Endothelial cell (in vitro differentiated cells): Measurements from ENCODE around the gene GNAQ. TPM values are rescaled to one million over a fixed set of nuclear protein-coding genes. Genes with fewer than 3 reads are reported as not detected.

ENCODE experiments used
- DNase-seq: peaks from one replicate; pipeline ENCODE4 v3.0.0; 2021; ENCODE audit warnings: low spot score
- H3K27ac Mint-ChIP-seq: one replicate; pipeline ENCODE4 v1.8.0; 2021; ENCODE audit warnings: mixed read lengths, inconsistent platforms; ENCODE audit not compliant: unreplicated experiment
- H3K27me3 Mint-ChIP-seq: one replicate; pipeline ENCODE4 v1.8.0; 2021; ENCODE audit warnings: mild to moderate bottlenecking, moderate library complexity, mixed read lengths, inconsistent platforms; ENCODE audit not compliant: unreplicated experiment
- H3K36me3 Mint-ChIP-seq: one replicate; pipeline ENCODE4 v1.8.0; 2021; ENCODE audit warnings: mild to moderate bottlenecking, low read depth, mixed read lengths, inconsistent platforms; ENCODE audit not compliant: unreplicated experiment
- H3K4me1 Mint-ChIP-seq: one replicate; pipeline ENCODE4 v1.8.0; 2021; ENCODE audit warnings: mild to moderate bottlenecking, mixed read lengths, inconsistent platforms; ENCODE audit not compliant: unreplicated experiment
- H3K4me3 Mint-ChIP-seq: one replicate; pipeline ENCODE4 v1.8.0; 2021; ENCODE audit warnings: mild to moderate bottlenecking, mixed read lengths, inconsistent platforms; ENCODE audit not compliant: unreplicated experiment
- H3K9me3 Mint-ChIP-seq: one replicate; pipeline ENCODE4 v1.8.0; 2021; ENCODE audit warnings: mixed read lengths, inconsistent platforms; ENCODE audit not compliant: unreplicated experiment
- total RNA-seq: library from RNA; stranded (reverse); fragmentation: NEBNext Ultra II Directional; extraction: Animal tissue kit (Norgen Biotek cat#: 25700); gene quantifications from one replicate; pipeline ENCODE4 v1.2.1, GENCODE V29; 2021; ENCODE audit not compliant: unreplicated experiment
- TF ChIP-seq, protein P1 (sequence below): fragments of 200-600 bp; sonication (generic); IDR thresholded peaks from one replicate; pipeline ENCODE4 v1.5.0; 2021; ENCODE audit warnings: antibody characterized with exemption; ENCODE audit not compliant: unreplicated experiment

Gene GNAQ
- total RNA-seq, 1 donor from 2014 or later = 94.6 TPM

DNA sequence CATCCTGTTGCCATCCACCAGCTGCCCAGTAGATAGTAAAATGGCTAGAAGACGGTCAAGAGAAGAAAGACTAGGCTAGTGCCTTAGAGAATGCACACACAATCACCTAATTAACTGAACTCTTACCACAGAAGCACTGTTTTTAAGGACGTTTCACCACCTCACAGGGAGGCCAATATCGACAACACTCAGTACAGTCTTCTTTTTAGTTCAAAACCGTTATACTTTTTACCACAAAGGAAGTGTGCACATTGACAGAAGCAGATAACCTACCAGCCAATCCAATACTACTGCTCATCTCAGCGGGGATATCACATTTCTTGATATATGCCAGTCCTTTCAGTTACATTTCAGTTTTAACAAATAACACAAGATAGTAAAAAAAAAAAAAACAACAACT is 122.3 kb downstream of the GNAQ start:
- Mint-ChIP-seq H3K27me3 (peaks cover 3% of the 10 kb centered on the region), H3K27ac (no peak overlapping the region), H3K36me3 (no peaks in the 10 kb centered on the region), H3K4me1 (peaks cover 34% of the 10 kb centered on the region), H3K4me3 (no peak overlapping the region), H3K9me3 (no peaks in the 10 kb centered on the region)
- DNase-seq = no peak
- TF ChIP-seq, protein P1, sequence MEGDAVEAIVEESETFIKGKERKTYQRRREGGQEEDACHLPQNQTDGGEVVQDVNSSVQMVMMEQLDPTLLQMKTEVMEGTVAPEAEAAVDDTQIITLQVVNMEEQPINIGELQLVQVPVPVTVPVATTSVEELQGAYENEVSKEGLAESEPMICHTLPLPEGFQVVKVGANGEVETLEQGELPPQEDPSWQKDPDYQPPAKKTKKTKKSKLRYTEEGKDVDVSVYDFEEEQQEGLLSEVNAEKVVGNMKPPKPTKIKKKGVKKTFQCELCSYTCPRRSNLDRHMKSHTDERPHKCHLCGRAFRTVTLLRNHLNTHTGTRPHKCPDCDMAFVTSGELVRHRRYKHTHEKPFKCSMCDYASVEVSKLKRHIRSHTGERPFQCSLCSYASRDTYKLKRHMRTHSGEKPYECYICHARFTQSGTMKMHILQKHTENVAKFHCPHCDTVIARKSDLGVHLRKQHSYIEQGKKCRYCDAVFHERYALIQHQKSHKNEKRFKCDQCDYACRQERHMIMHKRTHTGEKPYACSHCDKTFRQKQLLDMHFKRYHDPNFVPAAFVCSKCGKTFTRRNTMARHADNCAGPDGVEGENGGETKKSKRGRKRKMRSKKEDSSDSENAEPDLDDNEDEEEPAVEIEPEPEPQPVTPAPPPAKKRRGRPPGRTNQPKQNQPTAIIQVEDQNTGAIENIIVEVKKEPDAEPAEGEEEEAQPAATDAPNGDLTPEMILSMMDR = no peak

DNA sequence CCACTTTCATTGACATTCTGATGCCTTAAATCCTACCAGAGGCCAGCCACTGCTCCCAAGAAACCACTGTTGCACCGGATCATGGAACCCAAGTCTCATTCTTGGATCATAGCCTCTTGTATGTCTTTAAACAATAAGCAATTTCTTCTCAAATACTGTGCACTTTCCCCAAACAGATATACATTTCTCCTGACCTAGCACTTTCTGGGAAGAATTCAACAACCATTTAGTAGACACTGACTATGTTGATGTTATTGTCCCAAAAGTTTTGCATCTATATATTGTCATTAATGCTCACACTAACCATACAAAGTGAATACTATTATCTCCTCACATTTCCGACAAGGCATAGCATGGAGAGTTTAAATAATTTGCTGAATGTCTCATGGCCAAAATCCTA is 123.3 kb downstream of the GNAQ start:
- TF ChIP-seq, protein P1 = no peak
- Mint-ChIP-seq H3K4me3 (no peak overlapping the region), H3K27me3 (peaks cover 3% of the 10 kb centered on the region), H3K9me3 (no peaks in the 10 kb centered on the region), H3K4me1 (peaks cover 34% of the 10 kb centered on the region), H3K27ac (no peak overlapping the region), H3K36me3 (no peaks in the 10 kb centered on the region)
- DNase-seq = no peak

DNA sequence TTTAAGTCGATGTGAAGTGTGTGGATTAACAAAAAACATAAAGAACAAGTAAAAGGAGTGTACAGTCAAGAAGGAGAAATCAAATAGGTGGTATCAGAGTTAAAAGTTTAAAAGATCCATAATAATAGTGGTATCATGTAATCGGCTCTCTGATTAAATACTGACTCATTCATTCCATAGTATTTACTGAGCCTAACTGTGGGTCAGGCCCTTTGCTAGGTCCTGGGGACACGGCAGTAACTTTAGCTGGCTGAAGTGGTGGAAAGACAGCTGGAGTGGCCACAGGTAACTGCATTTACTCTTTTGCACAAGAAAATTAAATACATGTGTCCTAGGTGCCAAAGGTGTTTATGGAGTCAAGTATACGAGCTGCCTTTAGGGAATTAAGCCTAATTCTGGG is 124.0 kb downstream of the GNAQ start:
- H3K4me1 Mint-ChIP-seq = peaks cover 34% of the 10 kb centered on the region
- H3K9me3 Mint-ChIP-seq = no peaks in the 10 kb centered on the region
- H3K27me3 Mint-ChIP-seq = peaks cover 3% of the 10 kb centered on the region
- no peak overlapping the region for H3K27ac Mint-ChIP-seq
- peaks cover 4% of the 10 kb centered on the region for H3K36me3 Mint-ChIP-seq
- DNase-seq = no peak
- TF ChIP-seq, protein P1 = no peak
- no peak overlapping the region for H3K4me3 Mint-ChIP-seq

DNA sequence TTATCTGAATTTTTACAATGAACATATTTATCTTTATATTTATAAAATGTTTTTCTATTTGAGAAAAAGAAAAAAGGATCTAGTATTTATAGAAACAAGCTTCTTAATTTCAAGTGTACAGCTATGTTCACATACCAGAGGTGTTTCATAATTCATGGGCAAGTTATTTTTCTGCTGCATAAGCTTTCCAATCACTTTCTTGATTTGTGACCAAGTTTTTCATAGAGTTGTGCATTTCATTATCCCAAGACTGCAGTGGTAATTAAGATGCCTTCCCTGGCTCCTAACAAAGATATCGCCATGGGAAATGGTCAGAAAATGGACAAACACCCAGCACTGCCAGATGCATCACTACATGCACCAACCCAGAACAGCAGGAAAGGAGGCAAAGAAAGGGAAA is 124.6 kb downstream of the GNAQ start:
- peaks cover 5% of the 10 kb centered on the region for H3K36me3 Mint-ChIP-seq

DNA sequence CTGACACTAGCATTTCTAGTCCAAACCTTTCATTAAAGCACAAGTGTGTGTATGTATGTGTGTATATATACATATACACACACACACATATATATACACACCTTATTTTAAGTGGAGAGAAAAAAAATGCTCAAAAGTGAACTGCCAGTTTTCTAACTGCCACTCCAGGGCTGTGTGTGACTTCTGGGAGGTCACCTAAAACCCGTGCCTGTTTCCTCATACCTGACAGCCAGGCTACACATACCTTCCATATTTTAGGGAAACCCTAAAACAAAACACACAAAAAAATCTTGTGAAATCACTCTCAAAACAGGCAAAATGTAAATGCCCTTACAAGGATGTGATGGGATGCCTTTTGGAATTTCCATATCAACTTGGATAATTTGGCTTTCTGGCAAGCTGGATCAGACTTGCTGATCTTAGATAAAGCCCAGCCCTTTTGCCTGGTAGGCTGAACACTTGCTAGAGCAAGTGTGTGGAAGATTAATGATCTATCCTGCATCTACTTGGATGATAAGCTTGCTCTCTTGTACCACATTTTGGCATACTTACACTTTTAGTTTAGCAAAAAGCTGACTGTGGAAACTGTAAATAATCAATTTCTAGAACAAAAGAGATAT is 127.8 kb downstream of the GNAQ start:
- DNase-seq = no peak
- Mint-ChIP-seq H3K9me3 (no peaks in the 10 kb centered on the region), H3K27ac (no peak overlapping the region), H3K36me3 (peaks cover 5% of the 10 kb centered on the region), H3K4me3 (no peak overlapping the region), H3K4me1 (peaks cover 29% of the 10 kb centered on the region), H3K27me3 (peaks cover 3% of the 10 kb centered on the region)
- TF ChIP-seq, protein P1 = no peak

More for the DNA sequence above, 124.6 kb downstream of the GNAQ start:
- H3K27ac Mint-ChIP-seq = no peak overlapping the region
- TF ChIP-seq, protein P1 = no peak
- H3K9me3 Mint-ChIP-seq = no peaks in the 10 kb centered on the region
- peaks cover 33% of the 10 kb centered on the region for H3K4me1 Mint-ChIP-seq
- peaks cover 3% of the 10 kb centered on the region for H3K27me3 Mint-ChIP-seq
- DNase-seq = no peak
- no peak overlapping the region for H3K4me3 Mint-ChIP-seq
